GM23338 (cell line): ENCODE results near the gene FFAR3.

Source experiments
- CREB1 ChIP-seq: fragments of 250-450 bp; sonication (Bioruptor Pico); IDR thresholded peaks from 2 replicates; pipeline ENCODE4 v1.5.0; 2020; ENCODE audit warnings: low read depth, mild to moderate bottlenecking, moderate library complexity
- CTCF ChIP-seq, 2 experiments: fragments of 200-600 bp in 1 of 2; sonication (generic) in 1 of 2; conservative IDR thresholded peaks; 2 replicates each; pipeline versions ENCODE4 v1.5.1 to v1.6.1; 2016 to 2017; ENCODE audit warnings: antibody characterized with exemption in 2 of 2, low read depth in 2 of 2, mild to moderate bottlenecking in 2 of 2, moderate library complexity in 1 of 2
- ETS1 ChIP-seq: IDR thresholded peaks from 2 replicates; pipeline ENCODE4 v1.6.1; 2016; ENCODE audit warnings: antibody characterized with exemption
- EZH2 ChIP-seq: fragments of 200-600 bp; sonication (generic); IDR thresholded peaks from one replicate; pipeline ENCODE4 v1.8.0; 2017; ENCODE audit warnings: antibody characterized with exemption, mild to moderate bottlenecking, low read depth; ENCODE audit not compliant: unreplicated experiment
- EZH2phosphoT487 ChIP-seq: fragments of 200-600 bp; sonication (generic); IDR thresholded peaks from one replicate; pipeline ENCODE4 v1.8.1; 2018; ENCODE audit warnings: antibody characterized with exemption; ENCODE audit not compliant: unreplicated experiment
- POLR2AphosphoS5 ChIP-seq: IDR thresholded peaks from 2 replicates; pipeline ENCODE4 v1.6.1; 2016; ENCODE audit warnings: antibody characterized with exemption, low read depth
- REST ChIP-seq: IDR thresholded peaks from one replicate; pipeline ENCODE4 v1.6.1; 2018; ENCODE audit warnings: antibody characterized with exemption; ENCODE audit not compliant: unreplicated experiment
- STAT1 ChIP-seq: IDR thresholded peaks from one replicate; pipeline ENCODE4 v1.6.1; 2016; ENCODE audit warnings: antibody characterized with exemption; ENCODE audit not compliant: unreplicated experiment
- ZNF114 ChIP-seq: fragments of 250-450 bp; sonication (Bioruptor Pico); IDR thresholded peaks from 2 replicates; pipeline ENCODE4 v1.5.0; 2020; ENCODE audit warnings: mild to moderate bottlenecking, moderate library complexity
- ZNF331 ChIP-seq: fragments of 250-450 bp; sonication (Bioruptor Pico); IDR thresholded peaks from 2 replicates; pipeline ENCODE4 v1.5.0; 2020; ENCODE audit warnings: low read depth, mild to moderate bottlenecking, moderate library complexity

- no peak for TF ChIP-seq POLR2AphosphoS5
- TF ChIP-seq CTCF (conservative IDR thresholded peaks at IDR 0.05; ENCODE audit: low read depth in 2 of 2), result no peak
- no peak for TF ChIP-seq REST
- no peak for TF ChIP-seq CREB1 (CRISPR knock-in tag)
- no peak for TF ChIP-seq ZNF331
- TF ChIP-seq EZH2, result no peak
- no peak for TF ChIP-seq ETS1
- no peak for TF ChIP-seq STAT1
- TF ChIP-seq EZH2phosphoT487, result no peak
- no peak for TF ChIP-seq ZNF114 (CRISPR knock-in tag)
Observed at GRCh38 chr19:35320065-35320713, 38.1 kb upstream of the FFAR3 start.
